Measurements from ENCODE around the gene RAG2.

- TF ChIP-seq POLR2A (IDR thresholded peaks at IDR 0.05), result no peak
- TF ChIP-seq CTCF (IDR thresholded peaks at IDR 0.05), result no peak
- no peak for TF ChIP-seq POLR2AphosphoS5 (IDR thresholded peaks at IDR 0.05)
Measured at GRCh38 chr11:36578458-36578857, 19.6 kb downstream of the RAG2 start.

Measured in breast epithelium (tissue), 3 donors.